ENCODE data around the gene UFD1.

- TF ChIP-seq, protein P1, sequence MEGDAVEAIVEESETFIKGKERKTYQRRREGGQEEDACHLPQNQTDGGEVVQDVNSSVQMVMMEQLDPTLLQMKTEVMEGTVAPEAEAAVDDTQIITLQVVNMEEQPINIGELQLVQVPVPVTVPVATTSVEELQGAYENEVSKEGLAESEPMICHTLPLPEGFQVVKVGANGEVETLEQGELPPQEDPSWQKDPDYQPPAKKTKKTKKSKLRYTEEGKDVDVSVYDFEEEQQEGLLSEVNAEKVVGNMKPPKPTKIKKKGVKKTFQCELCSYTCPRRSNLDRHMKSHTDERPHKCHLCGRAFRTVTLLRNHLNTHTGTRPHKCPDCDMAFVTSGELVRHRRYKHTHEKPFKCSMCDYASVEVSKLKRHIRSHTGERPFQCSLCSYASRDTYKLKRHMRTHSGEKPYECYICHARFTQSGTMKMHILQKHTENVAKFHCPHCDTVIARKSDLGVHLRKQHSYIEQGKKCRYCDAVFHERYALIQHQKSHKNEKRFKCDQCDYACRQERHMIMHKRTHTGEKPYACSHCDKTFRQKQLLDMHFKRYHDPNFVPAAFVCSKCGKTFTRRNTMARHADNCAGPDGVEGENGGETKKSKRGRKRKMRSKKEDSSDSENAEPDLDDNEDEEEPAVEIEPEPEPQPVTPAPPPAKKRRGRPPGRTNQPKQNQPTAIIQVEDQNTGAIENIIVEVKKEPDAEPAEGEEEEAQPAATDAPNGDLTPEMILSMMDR (IDR thresholded peaks at IDR 0.05) = no peak
- no peak for TF ChIP-seq POLR2A (IDR thresholded peaks at IDR 0.05)
These were observed 18.3 kb upstream of the UFD1 start for GRCh38 chr22:19497245-19497644.

Data from esophagus squamous epithelium (tissue), 4 donors.